Chondrocyte (in vitro differentiated cells): Measurements from ENCODE around the gene HSD17B8. TPM values are rescaled to one million over a fixed set of nuclear protein-coding genes. Genes with fewer than 3 reads are reported as not detected.

ENCODE experiments used
- DNase-seq: peaks from one replicate; pipeline ENCODE4 v3.0.0; 2021; ENCODE audit warnings: mixed read lengths, low spot score
- H3K27ac Mint-ChIP-seq: one replicate; pipeline ENCODE4 v1.8.0; 2021; ENCODE audit warnings: mild to moderate bottlenecking, moderate library complexity, mixed read lengths; ENCODE audit not compliant: unreplicated experiment
- H3K27me3 Mint-ChIP-seq: 2 replicates; pipeline ENCODE4 v1.8.0; 2021; ENCODE audit warnings: low read depth, mixed read lengths
- H3K36me3 Mint-ChIP-seq: 2 replicates; pipeline ENCODE4 v1.8.0; 2021; ENCODE audit warnings: low read depth, mixed read lengths
- H3K4me1 Mint-ChIP-seq: 2 replicates; pipeline ENCODE4 v1.8.0; 2021; ENCODE audit warnings: low read depth, mild to moderate bottlenecking, mixed read lengths
- H3K4me3 Mint-ChIP-seq: one replicate; pipeline ENCODE4 v1.8.0; 2021; ENCODE audit warnings: mild to moderate bottlenecking, moderate library complexity, mixed read lengths; ENCODE audit not compliant: unreplicated experiment
- H3K9me3 Mint-ChIP-seq: 2 replicates; pipeline ENCODE4 v1.8.0; 2021; ENCODE audit warnings: low read depth, mixed read lengths
- CTCF ChIP-seq: fragments of 200-600 bp; sonication (generic); IDR thresholded peaks from 2 replicates; pipeline ENCODE4 v1.5.0; 2021; ENCODE audit warnings: antibody characterized with exemption, mild to moderate bottlenecking, moderate library complexity
- total RNA-seq: library from RNA; stranded (reverse); gene quantifications from 3 replicates; pipeline ENCODE4 v1.2.1, GENCODE V29; 2021

Gene HSD17B8
- total RNA-seq, 1 donor from 2014 or later = 0.60 TPM

GRCh38 chr6:33185654-33186187, 18.7 kb upstream of the HSD17B8 start:
- peaks cover 1% of the 10 kb centered on the region for H3K4me1 Mint-ChIP-seq
- TF ChIP-seq CTCF = no peak
- H3K36me3 Mint-ChIP-seq = peaks cover 8% of the 10 kb centered on the region
- no peaks in the 10 kb centered on the region for H3K9me3 Mint-ChIP-seq
- no peak overlapping the region for H3K4me3 Mint-ChIP-seq
- no peak overlapping the region for H3K27ac Mint-ChIP-seq
- DNase-seq = no peak
- peaks cover 3% of the 10 kb centered on the region for H3K27me3 Mint-ChIP-seq

- no peak for DNase-seq
- peaks cover 8% of the 10 kb centered on the region for H3K36me3 Mint-ChIP-seq
- no peak for TF ChIP-seq CTCF
- H3K4me3 Mint-ChIP-seq = no peak overlapping the region
- H3K27ac Mint-ChIP-seq = no peak overlapping the region
- H3K4me1 Mint-ChIP-seq = peaks cover 20% of the 10 kb centered on the region
- H3K9me3 Mint-ChIP-seq = no peaks in the 10 kb centered on the region
- peaks cover 3% of the 10 kb centered on the region for H3K27me3 Mint-ChIP-seq
Measured at GRCh38 chr6:33187809-33188208, 16.6 kb upstream of the HSD17B8 start.

- Mint-ChIP-seq H3K27me3 (peaks cover 3% of the 10 kb centered on the region), H3K9me3 (no peaks in the 10 kb centered on the region), H3K27ac (no peak overlapping the region), H3K4me3 (no peak overlapping the region), H3K36me3 (peaks cover 7% of the 10 kb centered on the region), H3K4me1 (peaks cover 27% of the 10 kb centered on the region)
- no peak for DNase-seq
- no peak for TF ChIP-seq CTCF
Measured at GRCh38 chr6:33189164-33189563, 15.3 kb upstream of the HSD17B8 start.

GRCh38 chr6:33189625-33190448, 14.6 kb upstream of the HSD17B8 start:
- H3K4me1 Mint-ChIP-seq = peaks cover 27% of the 10 kb centered on the region
- H3K27me3 Mint-ChIP-seq = peaks cover 3% of the 10 kb centered on the region
- H3K4me3 Mint-ChIP-seq = no peak overlapping the region
- H3K9me3 Mint-ChIP-seq = no peaks in the 10 kb centered on the region
- no peak for TF ChIP-seq CTCF
- no peak for DNase-seq
- H3K36me3 Mint-ChIP-seq = peaks cover 9% of the 10 kb centered on the region
- H3K27ac Mint-ChIP-seq = peak overlapping the region; percentile 2

- Mint-ChIP-seq H3K4me1 (peaks cover 27% of the 10 kb centered on the region), H3K4me3 (peak overlapping the region; percentile 35), H3K9me3 (no peaks in the 10 kb centered on the region), H3K27ac (peak overlapping the region; percentile 79), H3K36me3 (peaks cover 16% of the 10 kb centered on the region), H3K27me3 (peaks cover 3% of the 10 kb centered on the region)
- no peak for TF ChIP-seq CTCF
- DNase-seq = no peak
Measured at GRCh38 chr6:33190504-33191107, 13.8 kb upstream of the HSD17B8 start.
